ENCODE data around the gene OR56B4.
"Not testable (repeated sequence)": the region's sequence is repeated elsewhere in the genome, so short reads cannot be mapped to it uniquely, and the experiment has no call there.

DNA sequence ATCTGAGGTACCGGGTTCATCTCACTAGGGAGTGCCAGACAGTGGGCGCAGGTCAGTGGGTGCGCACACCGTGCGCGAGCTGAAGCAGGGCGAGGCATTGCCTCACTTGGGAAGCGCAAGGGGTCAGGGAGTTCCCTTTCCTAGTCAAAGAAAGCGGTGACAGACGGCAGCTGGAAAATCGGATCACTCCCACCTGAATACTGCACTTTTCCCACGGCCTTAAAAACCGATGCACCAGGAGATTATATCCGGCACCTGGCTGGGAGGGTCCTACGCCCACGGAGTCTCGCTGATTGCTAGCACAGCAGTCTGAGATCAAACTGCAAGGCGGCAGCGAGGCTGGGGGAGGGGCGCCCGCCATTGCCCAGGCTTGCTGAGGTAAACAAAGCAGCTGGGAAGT is 36.3 kb downstream of the OR56B4 start:
- not testable (repeated sequence) for TF ChIP-seq POLR2A (IDR thresholded peaks at IDR 0.05)
- TF ChIP-seq, protein P1, sequence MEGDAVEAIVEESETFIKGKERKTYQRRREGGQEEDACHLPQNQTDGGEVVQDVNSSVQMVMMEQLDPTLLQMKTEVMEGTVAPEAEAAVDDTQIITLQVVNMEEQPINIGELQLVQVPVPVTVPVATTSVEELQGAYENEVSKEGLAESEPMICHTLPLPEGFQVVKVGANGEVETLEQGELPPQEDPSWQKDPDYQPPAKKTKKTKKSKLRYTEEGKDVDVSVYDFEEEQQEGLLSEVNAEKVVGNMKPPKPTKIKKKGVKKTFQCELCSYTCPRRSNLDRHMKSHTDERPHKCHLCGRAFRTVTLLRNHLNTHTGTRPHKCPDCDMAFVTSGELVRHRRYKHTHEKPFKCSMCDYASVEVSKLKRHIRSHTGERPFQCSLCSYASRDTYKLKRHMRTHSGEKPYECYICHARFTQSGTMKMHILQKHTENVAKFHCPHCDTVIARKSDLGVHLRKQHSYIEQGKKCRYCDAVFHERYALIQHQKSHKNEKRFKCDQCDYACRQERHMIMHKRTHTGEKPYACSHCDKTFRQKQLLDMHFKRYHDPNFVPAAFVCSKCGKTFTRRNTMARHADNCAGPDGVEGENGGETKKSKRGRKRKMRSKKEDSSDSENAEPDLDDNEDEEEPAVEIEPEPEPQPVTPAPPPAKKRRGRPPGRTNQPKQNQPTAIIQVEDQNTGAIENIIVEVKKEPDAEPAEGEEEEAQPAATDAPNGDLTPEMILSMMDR (IDR thresholded peaks at IDR 0.05) = not testable (repeated sequence)
